Karpas-422 (cell line): ENCODE data around the gene ASB5. TPM values are rescaled to one million over a fixed set of nuclear protein-coding genes. Genes with fewer than 3 reads are reported as not detected.

ENCODE experiments used
- DNase-seq: peaks from one replicate; pipeline ENCODE4 v3.0.0-alpha.2; 2015
- H2AFZ ChIP-seq: fragments of 200-600 bp; sonication (generic); 2 replicates; pipeline ENCODE4 v1.6.1; 2014; ENCODE audit warnings: antibody characterized with exemption, low read length, mixed read lengths
- H3K27ac ChIP-seq: fragments of 200-600 bp; sonication (generic); 2 replicates; pipeline ENCODE4 v1.5.1; 2014; ENCODE audit warnings: mild to moderate bottlenecking, low read length, moderate library complexity
- H3K27me3 ChIP-seq: fragments of 200-600 bp; sonication (generic); 2 replicates; pipeline ENCODE4 v1.6.1; 2014; ENCODE audit warnings: low read length, mixed read lengths
- H3K36me3 ChIP-seq: fragments of 200-600 bp; sonication (generic); 2 replicates; pipeline ENCODE4 v1.6.1; 2014; ENCODE audit warnings: low read length, mixed read lengths; ENCODE audit not compliant: insufficient read depth
- H3K4me1 ChIP-seq: fragments of 200-600 bp; sonication (generic); 2 replicates; pipeline ENCODE4 v1.6.1; 2014; ENCODE audit warnings: mild to moderate bottlenecking, low read length, mixed read lengths
- H3K4me2 ChIP-seq: fragments of 200-600 bp; sonication (generic); 2 replicates; pipeline ENCODE4 v1.6.1; 2014; ENCODE audit warnings: low read length, low read depth, mild to moderate bottlenecking; ENCODE audit not compliant: poor library complexity, severe bottlenecking
- H3K4me3 ChIP-seq: fragments of 200-600 bp; sonication (generic); 2 replicates; pipeline ENCODE4 v1.5.1; 2014; ENCODE audit warnings: mild to moderate bottlenecking, antibody characterized with exemption, low read length, mixed read lengths
- H3K79me2 ChIP-seq: fragments of 200-600 bp; sonication (generic); 2 replicates; pipeline ENCODE4 v1.6.1; 2014; ENCODE audit warnings: mild to moderate bottlenecking, low read length, mixed read lengths
- H3K9ac ChIP-seq: fragments of 200-600 bp; sonication (generic); 2 replicates; pipeline ENCODE4 v1.6.0; 2014; ENCODE audit warnings: low read length
- H3K9me2 ChIP-seq: fragments of 200-600 bp; sonication (generic), shearing (Covaris generic); replicated peaks from 2 replicates; pipeline ENCODE4 v1.6.0; 2014; ENCODE audit warnings: mild to moderate bottlenecking, low read length, moderate library complexity; ENCODE audit not compliant: insufficient read depth
- H3K9me3 ChIP-seq: fragments of 300-700, 200-600 bp; sonication (generic); 2 replicates; pipeline ENCODE4 v1.6.1; 2014; ENCODE audit warnings: low read length, mixed read lengths
- H4K20me1 ChIP-seq: fragments of 200-600 bp; sonication (generic); 2 replicates; pipeline ENCODE4 v1.6.1; 2014; ENCODE audit warnings: mild to moderate bottlenecking, antibody characterized with exemption, low read length, low read depth; ENCODE audit not compliant: insufficient read depth
- total RNA-seq: library from RNA; depleted of rRNA; stranded (reverse); fragments of >200 nt; shearing (Covaris generic); gene quantifications from 2 replicates; pipeline ENCODE4 v1.2.3, GENCODE V29; 2014; ENCODE audit warnings: low replicate concordance; rRNA removed

ASB5 gene
- total RNA-seq, result not detected in 2 replicates

DNA sequence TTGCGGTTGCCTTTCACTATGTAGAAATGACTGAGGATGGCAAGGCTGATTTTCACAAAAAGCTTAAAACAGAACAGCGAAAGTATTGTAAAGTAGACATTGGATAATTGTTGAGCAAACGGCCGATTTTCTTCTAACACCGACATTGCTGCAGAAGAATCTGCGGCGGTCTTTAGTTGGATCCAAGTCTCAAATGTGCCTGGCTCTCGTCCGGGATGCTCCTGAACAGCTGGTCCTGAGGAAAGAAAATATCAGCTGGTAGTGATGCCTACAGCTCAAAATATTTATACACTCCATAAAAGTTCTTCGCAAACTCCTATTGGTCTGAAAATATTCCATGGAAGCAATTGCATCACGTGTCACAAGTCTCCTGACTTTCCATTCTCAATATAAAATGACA lies at the start of gene ASB5:
ASB5 (minus strand) TSS at position 260 of the 400 bp plus-strand sequence; CDS start at position 146, 114 bp downstream.
- no peak for DNase-seq
- Histone ChIP-seq H4K20me1 (no peaks in the 10 kb centered on the region), H3K36me3 (no peaks in the 10 kb centered on the region), H3K9me3 (no peaks in the 10 kb centered on the region), H3K9me2 (no peaks in the 10 kb centered on the region), H3K27ac (no peak within 1 kb of the TSS), H3K4me1 (no peaks in the 10 kb centered on the region), H3K4me3 (no peak within 1 kb of the TSS), H3K4me2 (no peak within 1 kb of the TSS), H2AFZ (no peak within 1 kb of the TSS), H3K27me3 (no peaks in the 10 kb centered on the region), H3K9ac (no peak within 1 kb of the TSS), H3K79me2 (no peaks in the 10 kb centered on the region)

GRCh38 chr4:176313596-176314336 lies 44.7 kb upstream of the ASB5 start:
- H3K27me3 ChIP-seq, result no peaks in the 10 kb centered on the region
- H3K4me1 ChIP-seq, result peaks cover 21% of the 10 kb centered on the region
- H2AFZ ChIP-seq, result no peak overlapping the region
- H4K20me1 ChIP-seq, result no peaks in the 10 kb centered on the region
- DNase-seq, result no peak
- H3K27ac ChIP-seq, result no peak overlapping the region
- H3K4me3 ChIP-seq, result no peak overlapping the region
- no peaks in the 10 kb centered on the region for H3K79me2 ChIP-seq
- no peaks in the 10 kb centered on the region for H3K9me2 ChIP-seq
- H3K9ac ChIP-seq, result no peak overlapping the region
- no peak overlapping the region for H3K4me2 ChIP-seq
- H3K9me3 ChIP-seq, result no peaks in the 10 kb centered on the region
- no peaks in the 10 kb centered on the region for H3K36me3 ChIP-seq

- Histone ChIP-seq H3K79me2 (no peaks in the 10 kb centered on the region), H3K4me2 (peak overlapping the region; percentile 55), H3K9ac (no peak overlapping the region), H2AFZ (peak overlapping the region; percentile 28; the same call in 1 of the 2 replicates), H3K27ac (peak overlapping the region; percentile 91), H3K27me3 (no peaks in the 10 kb centered on the region), H3K4me3 (no peak overlapping the region), H3K9me2 (no peaks in the 10 kb centered on the region), H3K36me3 (no peaks in the 10 kb centered on the region), H3K9me3 (no peaks in the 10 kb centered on the region), H4K20me1 (no peaks in the 10 kb centered on the region), H3K4me1 (peaks cover 28% of the 10 kb centered on the region)
- DNase-seq, result no peak
Observed at GRCh38 chr4:176309772-176310171, 40.8 kb upstream of the ASB5 start.

DNA sequence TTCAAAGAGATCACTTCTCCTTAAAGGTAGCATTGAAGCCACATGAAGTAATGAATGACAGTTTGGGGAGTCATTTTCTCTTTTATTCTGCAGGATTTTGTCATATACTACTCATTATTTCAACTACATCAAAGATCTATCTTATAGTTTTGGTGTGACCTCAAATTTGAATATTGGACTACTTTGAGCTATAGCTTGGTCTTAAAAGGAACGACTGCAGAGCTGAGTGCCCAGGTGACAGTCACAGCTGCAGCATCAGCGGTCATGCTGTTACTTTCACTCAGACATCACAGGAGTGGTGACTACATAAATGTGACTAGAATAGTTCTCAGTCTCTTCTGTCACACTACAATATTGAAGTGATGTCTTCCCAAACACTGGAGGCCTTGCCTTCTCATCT lies 40.0 kb upstream of the ASB5 start:
- no peak overlapping the region for H3K4me3 ChIP-seq
- peak overlapping the region; percentile 55 for H3K4me2 ChIP-seq
- no peaks in the 10 kb centered on the region for H3K36me3 ChIP-seq
- no peaks in the 10 kb centered on the region for H3K27me3 ChIP-seq
- peak; percentile 82 for DNase-seq
- no peaks in the 10 kb centered on the region for H3K79me2 ChIP-seq
- no peaks in the 10 kb centered on the region for H3K9me3 ChIP-seq
- H3K9me2 ChIP-seq, result no peaks in the 10 kb centered on the region
- no peak overlapping the region; the same call in 1 of the 2 replicates for H2AFZ ChIP-seq
- H4K20me1 ChIP-seq, result no peaks in the 10 kb centered on the region
- peak overlapping the region; percentile 91 for H3K27ac ChIP-seq
- no peak overlapping the region for H3K9ac ChIP-seq
- H3K4me1 ChIP-seq, result peaks cover 28% of the 10 kb centered on the region

- H3K9me2 ChIP-seq, result no peaks in the 10 kb centered on the region
- H3K27ac ChIP-seq, result peak overlapping the region; percentile 91
Observed at GRCh38 chr4:176308441-176308840, 39.4 kb upstream of the ASB5 start.

DNA sequence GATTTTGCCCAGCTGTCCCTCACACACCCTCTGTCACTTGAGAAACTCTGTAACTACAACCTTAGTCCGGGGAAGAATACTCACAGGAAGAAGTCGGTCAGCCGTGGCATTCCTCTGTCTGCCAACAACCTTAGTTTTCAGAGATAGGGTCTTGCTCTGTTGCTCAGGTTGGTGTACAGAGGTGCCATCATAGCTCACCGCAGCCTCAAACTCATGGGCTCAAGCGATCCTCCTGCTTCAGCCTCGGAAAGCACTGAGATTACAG lies 38.6 kb upstream of the ASB5 start:
- Histone ChIP-seq H3K9me2 (no peaks in the 10 kb centered on the region), H4K20me1 (no peaks in the 10 kb centered on the region), H3K36me3 (no peaks in the 10 kb centered on the region), H3K9ac (no peak overlapping the region), H3K27ac (no peak overlapping the region), H3K9me3 (no peaks in the 10 kb centered on the region), H3K79me2 (no peaks in the 10 kb centered on the region), H2AFZ (no peak overlapping the region), H3K27me3 (no peaks in the 10 kb centered on the region), H3K4me1 (peaks cover 28% of the 10 kb centered on the region), H3K4me3 (no peak overlapping the region), H3K4me2 (no peak overlapping the region)
- no peak for DNase-seq

More at GRCh38 chr4:176308441-176308840, 39.4 kb upstream of the ASB5 start:
- no peaks in the 10 kb centered on the region for H4K20me1 ChIP-seq
- peaks cover 28% of the 10 kb centered on the region for H3K4me1 ChIP-seq
- no peak overlapping the region for H3K4me3 ChIP-seq
- no peak overlapping the region for H3K9ac ChIP-seq
- no peaks in the 10 kb centered on the region for H3K79me2 ChIP-seq
- DNase-seq, result no peak
- H3K36me3 ChIP-seq, result no peaks in the 10 kb centered on the region
- no peak overlapping the region; the same call in 1 of the 2 replicates for H2AFZ ChIP-seq
- H3K9me3 ChIP-seq, result no peaks in the 10 kb centered on the region
- peak overlapping the region; percentile 55 for H3K4me2 ChIP-seq
- no peaks in the 10 kb centered on the region for H3K27me3 ChIP-seq

GRCh38 chr4:176306837-176307665 lies 38.0 kb upstream of the ASB5 start:
- DNase-seq, result no peak
- Histone ChIP-seq H3K79me2 (no peaks in the 10 kb centered on the region), H3K9me3 (no peaks in the 10 kb centered on the region), H3K4me2 (no peak overlapping the region), H3K27ac (no peak overlapping the region), H3K9ac (no peak overlapping the region), H3K36me3 (no peaks in the 10 kb centered on the region), H2AFZ (no peak overlapping the region), H3K4me1 (peaks cover 28% of the 10 kb centered on the region), H3K4me3 (no peak overlapping the region), H4K20me1 (no peaks in the 10 kb centered on the region), H3K27me3 (no peaks in the 10 kb centered on the region), H3K9me2 (no peaks in the 10 kb centered on the region)

GRCh38 chr4:176303938-176304337 lies 34.9 kb upstream of the ASB5 start:
- no peak overlapping the region for H3K4me2 ChIP-seq
- peaks cover 11% of the 10 kb centered on the region for H3K4me1 ChIP-seq
- no peaks in the 10 kb centered on the region for H4K20me1 ChIP-seq
- H3K27ac ChIP-seq, result no peak overlapping the region
- H3K79me2 ChIP-seq, result no peaks in the 10 kb centered on the region
- DNase-seq, result no peak
- no peaks in the 10 kb centered on the region for H3K9me3 ChIP-seq
- no peaks in the 10 kb centered on the region for H3K36me3 ChIP-seq
- no peaks in the 10 kb centered on the region for H3K27me3 ChIP-seq
- no peak overlapping the region for H3K9ac ChIP-seq
- no peak overlapping the region for H3K4me3 ChIP-seq
- no peaks in the 10 kb centered on the region for H3K9me2 ChIP-seq
- H2AFZ ChIP-seq, result no peak overlapping the region
